Esophagus squamous epithelium (tissue), 4 donors: Measurements from ENCODE around the gene CKM.

Experiments used
- POLR2A ChIP-seq, 4 donors: fragments of 450-650 bp; IDR thresholded peaks; one replicate each; pipeline ENCODE4 v1.6.1; 2017; ENCODE audit warnings: antibody characterized with exemption in 4 of 4, mild to moderate bottlenecking in 4 of 4, moderate library complexity in 3 of 4
- TF ChIP-seq, protein P1 (sequence below), 6 experiments: fragments of 450-650 bp in 4 of 6; fragments of 200-600 bp in 2 of 6; sonication (generic) in 2 of 6; IDR thresholded peaks; one replicate each; pipeline ENCODE4 v1.5.1; 2016 to 2019; ENCODE audit warnings: antibody characterized with exemption in 6 of 6, mild to moderate bottlenecking in 4 of 6, moderate library complexity in 4 of 6

- TF ChIP-seq, protein P1, sequence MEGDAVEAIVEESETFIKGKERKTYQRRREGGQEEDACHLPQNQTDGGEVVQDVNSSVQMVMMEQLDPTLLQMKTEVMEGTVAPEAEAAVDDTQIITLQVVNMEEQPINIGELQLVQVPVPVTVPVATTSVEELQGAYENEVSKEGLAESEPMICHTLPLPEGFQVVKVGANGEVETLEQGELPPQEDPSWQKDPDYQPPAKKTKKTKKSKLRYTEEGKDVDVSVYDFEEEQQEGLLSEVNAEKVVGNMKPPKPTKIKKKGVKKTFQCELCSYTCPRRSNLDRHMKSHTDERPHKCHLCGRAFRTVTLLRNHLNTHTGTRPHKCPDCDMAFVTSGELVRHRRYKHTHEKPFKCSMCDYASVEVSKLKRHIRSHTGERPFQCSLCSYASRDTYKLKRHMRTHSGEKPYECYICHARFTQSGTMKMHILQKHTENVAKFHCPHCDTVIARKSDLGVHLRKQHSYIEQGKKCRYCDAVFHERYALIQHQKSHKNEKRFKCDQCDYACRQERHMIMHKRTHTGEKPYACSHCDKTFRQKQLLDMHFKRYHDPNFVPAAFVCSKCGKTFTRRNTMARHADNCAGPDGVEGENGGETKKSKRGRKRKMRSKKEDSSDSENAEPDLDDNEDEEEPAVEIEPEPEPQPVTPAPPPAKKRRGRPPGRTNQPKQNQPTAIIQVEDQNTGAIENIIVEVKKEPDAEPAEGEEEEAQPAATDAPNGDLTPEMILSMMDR (IDR thresholded peaks at IDR 0.05) = no peak
- TF ChIP-seq POLR2A (IDR thresholded peaks at IDR 0.05) = no peak
Observed at GRCh38 chr19:45305421-45305820, 17.3 kb downstream of the CKM start.
